ENCODE data around the gene ANKRD12.

Gene ANKRD12

GRCh38 chr18:9106800-9107584, 29.6 kb upstream of the ANKRD12 start:
- no peak for DNase-seq

GRCh38 chr18:9108911-9109310, 27.7 kb upstream of the ANKRD12 start:
- DNase-seq, result no peak

- no peak for DNase-seq
These were observed 27.1 kb upstream of the ANKRD12 start for GRCh38 chr18:9109523-9109922.

- no peak for DNase-seq
These were observed 23.0 kb upstream of the ANKRD12 start for GRCh38 chr18:9113468-9114149.

- no peak for DNase-seq
These were observed 20.6 kb upstream of the ANKRD12 start for GRCh38 chr18:9115984-9116383.

GRCh38 chr18:9117980-9118841, 18.4 kb upstream of the ANKRD12 start:
- no peak for DNase-seq

- DNase-seq, result no peak
These were observed 15.8 kb upstream of the ANKRD12 start for GRCh38 chr18:9120796-9121195.

GRCh38 chr18:9123520-9123919, 13.1 kb upstream of the ANKRD12 start:
- no peak for DNase-seq

- DNase-seq, result no peak
These were observed 11.8 kb upstream of the ANKRD12 start for GRCh38 chr18:9124824-9125223.

GRCh38 chr18:9126337-9126736, 10.2 kb upstream of the ANKRD12 start:
- no peak for DNase-seq

GRCh38 chr18:9130195-9130594, 6.4 kb upstream of the ANKRD12 start:
- DNase-seq, result no peak

- no peak for DNase-seq
These were observed 5.8 kb upstream of the ANKRD12 start for GRCh38 chr18:9130806-9131205.

- DNase-seq, result no peak
These were observed 4.0 kb upstream of the ANKRD12 start for GRCh38 chr18:9132628-9133027.

GRCh38 chr18:9133225-9133624, 3.4 kb upstream of the ANKRD12 start:
- no peak for DNase-seq

- DNase-seq, result no peak
These were observed 1.3 kb upstream of the ANKRD12 start for GRCh38 chr18:9135081-9135911.

GRCh38 chr18:9135912-9136314, 668 bp upstream of the ANKRD12 start:
- no peak for DNase-seq

GRCh38 chr18:9137168-9138066, 836 bp downstream of the ANKRD12 start:
- peak; percentile 75 for DNase-seq

GRCh38 chr18:9139400-9140039, 2.9 kb downstream of the ANKRD12 start:
- no peak for DNase-seq

- no peak for DNase-seq
These were observed 3.8 kb downstream of the ANKRD12 start for GRCh38 chr18:9140381-9140780.

- no peak for DNase-seq
These were observed 4.4 kb downstream of the ANKRD12 start for GRCh38 chr18:9140984-9141383.

- DNase-seq, result no peak
These were observed 9.6 kb downstream of the ANKRD12 start for GRCh38 chr18:9146224-9146623.

Data from KG1 (cell line).